Right lobe of liver (tissue), 4 donors: ENCODE data around the gene AGT.

Source experiments
- POLR2A ChIP-seq: fragments of 450-650 bp; IDR thresholded peaks from one replicate; pipeline ENCODE4 v1.6.1; 2017; ENCODE audit warnings: antibody characterized with exemption, mild to moderate bottlenecking
- TF ChIP-seq, protein P1 (sequence below), 4 donors: fragments of 200-600 bp in 3 of 4; fragments of 450-650 bp in 1 of 4; IDR thresholded peaks; one replicate each; pipeline versions ENCODE4 v1.5.1 to v1.8.0; 2016 to 2022; ENCODE audit warnings: antibody characterized with exemption in 4 of 4, mild to moderate bottlenecking in 2 of 4
- donor health status: DM: no; HTN: no; CAD: no.
- donor health status: DM: no; HTN: no; CAD: no.
- donor health status: DM: no; HTN: yes; CAD: no.

DNA sequence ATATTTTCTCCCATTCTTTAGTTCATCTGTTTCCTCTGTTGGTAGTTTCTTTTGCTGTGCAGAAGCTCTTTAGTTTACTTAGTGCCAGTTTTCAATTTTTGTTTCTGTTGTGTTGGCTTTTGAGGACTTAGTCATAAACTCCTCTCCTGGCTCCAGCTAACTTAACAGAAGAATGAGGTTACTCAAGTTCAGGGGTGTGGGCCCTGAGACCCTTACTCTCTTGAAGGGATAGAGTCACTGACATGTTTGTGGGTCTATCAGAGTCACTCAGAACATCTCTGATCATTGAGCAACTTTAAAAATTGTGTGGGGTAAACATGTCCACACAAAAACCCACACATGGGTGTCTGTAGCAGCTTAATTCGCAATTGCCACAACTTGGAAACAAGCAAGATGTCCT is 14.2 kb downstream of the AGT start:
- TF ChIP-seq, protein P1, sequence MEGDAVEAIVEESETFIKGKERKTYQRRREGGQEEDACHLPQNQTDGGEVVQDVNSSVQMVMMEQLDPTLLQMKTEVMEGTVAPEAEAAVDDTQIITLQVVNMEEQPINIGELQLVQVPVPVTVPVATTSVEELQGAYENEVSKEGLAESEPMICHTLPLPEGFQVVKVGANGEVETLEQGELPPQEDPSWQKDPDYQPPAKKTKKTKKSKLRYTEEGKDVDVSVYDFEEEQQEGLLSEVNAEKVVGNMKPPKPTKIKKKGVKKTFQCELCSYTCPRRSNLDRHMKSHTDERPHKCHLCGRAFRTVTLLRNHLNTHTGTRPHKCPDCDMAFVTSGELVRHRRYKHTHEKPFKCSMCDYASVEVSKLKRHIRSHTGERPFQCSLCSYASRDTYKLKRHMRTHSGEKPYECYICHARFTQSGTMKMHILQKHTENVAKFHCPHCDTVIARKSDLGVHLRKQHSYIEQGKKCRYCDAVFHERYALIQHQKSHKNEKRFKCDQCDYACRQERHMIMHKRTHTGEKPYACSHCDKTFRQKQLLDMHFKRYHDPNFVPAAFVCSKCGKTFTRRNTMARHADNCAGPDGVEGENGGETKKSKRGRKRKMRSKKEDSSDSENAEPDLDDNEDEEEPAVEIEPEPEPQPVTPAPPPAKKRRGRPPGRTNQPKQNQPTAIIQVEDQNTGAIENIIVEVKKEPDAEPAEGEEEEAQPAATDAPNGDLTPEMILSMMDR (IDR thresholded peaks at IDR 0.05) = no peak
- no peak for TF ChIP-seq POLR2A
